AG08396 (cell line): ENCODE data around the gene ROPN1L.
"Not testable (repeated sequence)": the region's sequence is repeated elsewhere in the genome, so short reads cannot be mapped to it uniquely, and the experiment has no call there.

Source experiments
- DNase-seq: peaks from one replicate; pipeline ENCODE4 v3.0.0; 2012; ENCODE audit warnings: low spot score, mixed read lengths

Gene ROPN1L

GRCh38 chr5:10502130-10502529 is 60.5 kb downstream of the ROPN1L start:
- no peak for DNase-seq

DNA sequence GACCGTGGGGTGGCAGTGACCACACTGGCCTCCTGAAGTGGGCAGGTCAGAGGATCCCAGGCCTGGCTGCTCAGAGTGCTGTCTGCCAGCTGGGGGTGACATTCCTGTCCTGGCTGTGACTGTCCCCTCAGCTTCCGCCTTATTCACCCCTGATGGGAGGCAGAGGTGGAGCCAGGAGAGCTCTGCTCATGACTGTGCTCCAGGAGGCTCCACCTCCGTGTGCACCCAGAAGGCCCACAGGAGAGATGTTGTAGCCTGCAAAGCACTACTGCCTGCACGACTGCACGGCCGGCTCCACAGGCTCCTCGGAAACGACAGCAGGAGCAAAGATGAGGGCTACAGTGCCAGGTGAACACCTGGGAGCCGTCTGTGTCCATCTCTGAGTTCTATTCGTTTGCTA is 60.9 kb downstream of the ROPN1L start:
- no peak for DNase-seq

GRCh38 chr5:10503321-10503720 is 61.6 kb downstream of the ROPN1L start:
- DNase-seq = no peak

GRCh38 chr5:10503997-10504793 is 62.5 kb downstream of the ROPN1L start:
- no peak for DNase-seq

DNA sequence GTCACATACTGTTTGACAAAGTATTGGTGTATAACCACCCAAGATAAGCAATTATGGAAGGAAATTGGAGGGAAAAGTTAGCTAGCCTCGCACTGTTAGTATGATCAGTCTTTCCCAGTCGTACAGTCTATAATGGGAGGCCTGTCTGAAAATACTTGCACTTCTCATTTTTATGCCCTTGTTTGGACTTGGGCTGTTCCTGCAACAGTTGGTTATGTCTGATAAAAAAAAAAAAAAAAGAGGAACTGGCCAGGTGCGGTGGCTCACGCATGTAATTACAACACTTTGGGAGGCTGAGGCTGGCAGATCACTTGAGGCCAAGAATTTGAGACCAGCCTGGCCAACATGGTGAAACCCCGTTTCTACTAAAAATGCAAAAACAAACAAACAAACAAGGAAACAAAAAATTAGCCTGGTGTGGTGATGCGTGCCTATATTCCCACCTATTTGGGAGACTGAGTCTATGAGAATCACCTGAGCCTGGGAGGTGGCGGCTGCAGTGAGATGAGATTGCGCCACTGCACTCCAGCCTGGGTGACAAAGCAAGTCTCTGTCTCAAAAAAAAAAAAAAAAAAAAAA is 63.9 kb downstream of the ROPN1L start:
- DNase-seq = no peak

GRCh38 chr5:10506535-10506934 is 64.9 kb downstream of the ROPN1L start:
- no peak for DNase-seq

GRCh38 chr5:10507575-10508096 is 66.0 kb downstream of the ROPN1L start:
- DNase-seq = no peak

DNA sequence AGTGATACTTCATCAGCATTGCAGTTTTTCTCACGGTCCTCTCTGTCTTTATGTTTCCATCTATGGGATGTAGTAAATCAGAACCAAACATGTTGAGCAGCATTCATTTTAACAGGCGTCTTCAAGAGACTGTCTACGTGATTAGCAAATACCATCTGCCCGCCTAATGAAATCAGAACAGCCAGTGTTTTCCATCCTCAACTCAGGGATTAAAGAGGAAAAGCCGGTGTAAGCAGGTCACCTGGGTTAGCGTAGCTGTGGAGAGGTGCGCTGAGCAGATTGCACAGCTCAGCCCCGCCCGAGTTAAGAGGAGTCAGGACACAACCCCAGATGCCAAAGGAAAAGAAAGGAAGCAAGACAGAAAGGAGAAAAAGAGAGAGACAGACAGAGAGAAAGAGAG is 67.9 kb downstream of the ROPN1L start:
- no peak for DNase-seq

DNA sequence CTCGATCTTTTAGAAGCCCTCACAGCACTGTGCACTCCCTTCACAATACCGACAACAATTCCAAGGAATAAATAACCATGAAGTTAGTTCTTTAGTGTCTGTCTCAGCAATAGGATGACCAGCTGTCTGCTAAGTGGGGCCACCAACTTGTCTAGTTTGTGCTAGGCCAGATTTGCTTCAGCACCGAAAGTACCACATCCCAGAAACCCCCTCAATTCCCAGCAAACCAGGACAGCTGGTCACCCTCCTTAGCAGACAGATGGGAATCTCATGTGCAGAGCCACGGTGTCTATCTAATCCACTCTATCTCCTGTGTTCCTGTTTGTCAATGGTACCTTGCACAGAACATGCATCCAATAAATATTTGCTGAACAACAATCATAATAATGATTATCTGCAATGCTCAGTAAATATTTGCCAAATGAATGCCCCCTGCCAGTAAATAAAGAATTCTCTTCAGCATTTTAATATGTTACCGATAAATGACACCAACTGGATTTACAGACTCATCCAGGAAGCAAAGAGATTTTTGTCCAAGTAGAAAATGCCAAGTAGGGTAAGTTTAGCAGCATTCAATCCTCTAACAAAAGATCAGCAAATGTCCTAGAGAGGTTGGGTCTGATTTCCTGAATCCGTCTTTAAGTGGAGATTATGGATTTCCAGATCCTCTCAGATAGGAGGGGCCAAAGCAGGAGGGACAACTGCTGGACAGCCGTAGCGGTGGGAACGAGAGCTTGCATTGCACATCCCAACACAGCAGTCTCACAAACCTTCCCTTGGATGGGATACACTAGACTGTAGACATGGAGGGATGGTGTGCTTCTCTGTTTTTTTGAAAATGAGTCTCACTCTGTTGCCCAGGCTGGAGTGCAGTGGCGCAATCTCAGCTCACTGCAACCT is 70.3 kb downstream of the ROPN1L start:
- DNase-seq = no peak

DNA sequence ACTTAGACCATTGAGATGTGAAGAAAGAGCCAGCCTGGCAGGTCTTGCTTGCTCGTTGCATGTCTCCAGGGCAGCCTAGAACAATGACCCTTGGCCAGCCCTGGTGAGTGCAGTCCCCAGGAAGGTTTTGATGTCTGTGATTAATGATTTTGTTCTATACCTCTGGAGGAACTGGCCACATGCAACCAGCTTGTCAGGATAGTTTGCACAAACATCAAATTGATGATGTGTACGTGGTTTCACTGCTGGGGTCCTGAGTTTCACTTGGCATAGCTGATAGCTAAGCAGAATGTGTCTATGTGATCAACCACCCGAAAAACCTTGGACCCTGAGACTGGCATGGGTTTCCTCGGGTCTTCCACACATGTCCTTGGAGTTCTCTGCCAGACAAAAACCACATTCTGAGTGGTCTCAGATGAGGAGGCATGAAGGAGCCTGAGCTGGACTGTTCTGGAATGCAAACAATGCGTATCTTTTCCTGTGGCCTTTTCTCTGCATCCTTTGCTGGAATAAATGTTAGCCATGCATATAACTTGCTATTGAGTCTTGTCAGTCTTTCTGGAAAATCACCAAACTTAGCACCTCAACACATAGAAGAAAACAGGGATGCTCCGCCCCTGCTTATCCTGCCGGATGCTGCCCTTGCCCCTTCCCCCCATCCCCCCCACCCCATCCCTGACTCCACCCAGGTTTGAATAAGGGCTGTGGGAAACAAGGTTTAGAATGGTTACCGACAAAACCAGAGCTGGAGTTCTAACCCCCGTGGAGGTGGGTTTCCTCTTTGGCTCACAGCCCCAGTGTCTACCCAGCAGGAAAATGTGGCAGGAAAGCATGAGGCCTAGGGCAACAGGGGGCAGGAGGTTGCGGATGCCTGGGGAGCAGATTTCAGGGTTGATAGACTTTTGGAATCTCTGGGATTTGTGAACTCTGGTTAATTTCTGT is 72.1 kb downstream of the ROPN1L start:
- peak; percentile 68 for DNase-seq

- DNase-seq = not testable (repeated sequence)
Measured at GRCh38 chr5:10514572-10514971, 72.9 kb downstream of the ROPN1L start.
